IPS-15b (cell line): ENCODE measurements around the gene PEMT.
A peak's percentile ranks its signal among the peaks of the same experiment; 100 is the strongest.

Source experiments
- H3K27me3 ChIP-seq: one replicate; pipeline ENCODE4 v1.6.1; 2013; ENCODE audit warnings: low read length; ENCODE audit not compliant: control insufficient read depth, insufficient read depth
- H3K36me3 ChIP-seq: one replicate; pipeline ENCODE4 v1.6.1; 2013; ENCODE audit warnings: low read length; ENCODE audit not compliant: control insufficient read depth, insufficient read depth
- H3K4me1 ChIP-seq: one replicate; pipeline ENCODE4 v1.6.1; 2013; ENCODE audit warnings: mild to moderate bottlenecking, low read length; ENCODE audit not compliant: control insufficient read depth, insufficient read depth
- H3K4me3 ChIP-seq: one replicate; pipeline ENCODE4 v1.5.1; 2013; ENCODE audit warnings: low read depth, low read length
- H3K9ac ChIP-seq: one replicate; pipeline ENCODE4 v1.6.1; 2013; ENCODE audit warnings: low read depth, mild to moderate bottlenecking, low read length
- H3K9me3 ChIP-seq: one replicate; pipeline ENCODE4 v1.6.1; 2013; ENCODE audit warnings: mild to moderate bottlenecking, low read length; ENCODE audit not compliant: control insufficient read depth, insufficient read depth

Gene PEMT

DNA sequence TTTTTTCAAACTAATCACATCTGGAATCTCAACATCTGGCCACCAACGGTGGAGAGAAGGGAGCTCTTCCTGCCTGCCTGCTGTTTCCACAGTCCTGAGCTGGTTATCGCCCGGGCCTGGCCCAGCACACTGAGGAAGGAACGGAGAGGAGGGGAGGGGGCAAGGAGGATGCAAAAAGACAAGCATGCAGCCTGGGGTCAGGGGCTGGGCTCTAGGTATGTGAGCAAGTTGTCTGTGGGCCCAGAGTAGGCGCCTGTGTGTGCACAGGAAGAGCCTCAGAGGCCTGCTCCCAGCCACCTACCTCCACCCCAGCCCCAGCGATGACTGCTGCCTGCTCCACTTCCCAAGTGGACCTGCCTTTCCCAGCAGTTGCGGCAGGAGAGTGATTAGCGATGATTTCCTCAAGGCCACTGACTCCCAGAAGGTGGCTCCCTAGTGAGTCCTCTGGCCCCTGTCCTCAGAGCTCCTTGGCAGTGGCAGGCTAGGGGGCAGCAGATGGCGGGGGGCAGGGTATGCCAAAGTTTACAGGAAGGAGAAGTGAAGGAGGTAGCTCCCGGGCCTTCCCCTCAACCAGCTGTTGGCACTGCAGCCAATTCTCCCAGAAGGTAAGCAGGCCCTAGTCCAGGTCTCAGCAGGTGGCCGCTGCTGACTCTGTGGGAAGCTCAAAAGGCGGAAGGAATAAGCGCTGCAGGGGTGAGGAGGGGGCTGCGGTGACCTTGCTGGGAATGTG, 68.3 kb downstream of the PEMT start:
- Histone ChIP-seq H3K9ac (peak overlapping the region; percentile 5), H3K4me3 (no peak overlapping the region), H3K4me1 (peaks cover 3% of the 10 kb centered on the region), H3K27me3 (no peaks in the 10 kb centered on the region), H3K36me3 (peaks cover 9% of the 10 kb centered on the region), H3K9me3 (no peaks in the 10 kb centered on the region)

DNA sequence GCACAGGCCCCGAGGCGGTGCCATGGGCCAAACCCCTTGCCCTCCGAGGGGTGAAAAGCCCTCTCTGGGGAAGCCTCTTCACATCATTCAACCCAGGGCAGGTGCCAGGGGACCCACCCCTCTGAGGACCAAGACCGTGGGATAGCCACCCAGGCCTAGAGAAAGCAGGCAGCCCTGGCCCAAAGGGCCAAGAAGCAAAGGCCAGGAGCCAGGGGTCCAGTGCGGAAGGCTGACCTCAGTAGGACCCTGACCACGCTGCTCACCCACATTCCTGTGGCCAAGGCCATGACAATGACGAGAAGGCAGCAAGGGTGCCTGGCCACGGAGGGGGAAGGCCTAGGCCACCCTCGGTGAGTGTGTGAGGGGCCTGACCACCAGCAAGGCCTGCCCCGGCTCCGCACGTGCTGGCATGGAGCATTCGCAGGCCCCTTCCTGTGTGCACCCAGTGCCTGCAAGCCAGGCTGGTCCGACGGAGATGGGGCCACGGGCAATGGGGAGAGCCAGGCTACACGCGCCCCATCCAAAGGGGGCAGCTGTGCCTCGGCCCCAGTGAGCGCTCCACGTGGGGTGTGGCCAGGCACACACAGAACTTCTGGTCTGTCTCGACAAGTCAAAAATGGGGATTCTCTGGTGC, 70.8 kb downstream of the PEMT start:
- Histone ChIP-seq H3K27me3 (no peaks in the 10 kb centered on the region), H3K4me3 (no peak overlapping the region), H3K36me3 (peaks cover 9% of the 10 kb centered on the region), H3K4me1 (peaks cover 3% of the 10 kb centered on the region), H3K9me3 (no peaks in the 10 kb centered on the region), H3K9ac (no peak overlapping the region)

DNA sequence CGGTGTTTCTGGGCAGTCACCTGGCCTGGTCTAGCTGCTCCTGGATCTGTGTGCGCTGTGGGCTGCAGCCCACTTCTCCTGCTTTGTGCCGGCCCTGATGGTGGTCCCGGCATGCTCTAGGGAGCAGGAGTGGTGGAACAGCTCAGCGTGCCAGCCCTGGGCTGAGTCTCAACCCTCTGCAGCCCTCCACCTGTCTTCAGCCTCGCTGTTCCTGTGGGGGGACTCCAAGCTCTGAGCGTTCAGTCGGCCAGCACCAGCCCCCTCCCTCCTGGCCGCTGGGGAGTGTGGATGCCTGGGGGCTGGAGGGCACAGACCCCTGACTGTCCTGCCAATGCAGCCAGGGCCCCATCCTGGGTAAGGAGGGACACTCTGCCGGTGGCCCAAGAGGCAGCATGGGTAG, 71.6 kb downstream of the PEMT start:
- Histone ChIP-seq H3K4me3 (no peak overlapping the region), H3K9me3 (no peaks in the 10 kb centered on the region), H3K4me1 (peaks cover 3% of the 10 kb centered on the region), H3K9ac (no peak overlapping the region), H3K36me3 (peaks cover 9% of the 10 kb centered on the region), H3K27me3 (no peaks in the 10 kb centered on the region)

DNA sequence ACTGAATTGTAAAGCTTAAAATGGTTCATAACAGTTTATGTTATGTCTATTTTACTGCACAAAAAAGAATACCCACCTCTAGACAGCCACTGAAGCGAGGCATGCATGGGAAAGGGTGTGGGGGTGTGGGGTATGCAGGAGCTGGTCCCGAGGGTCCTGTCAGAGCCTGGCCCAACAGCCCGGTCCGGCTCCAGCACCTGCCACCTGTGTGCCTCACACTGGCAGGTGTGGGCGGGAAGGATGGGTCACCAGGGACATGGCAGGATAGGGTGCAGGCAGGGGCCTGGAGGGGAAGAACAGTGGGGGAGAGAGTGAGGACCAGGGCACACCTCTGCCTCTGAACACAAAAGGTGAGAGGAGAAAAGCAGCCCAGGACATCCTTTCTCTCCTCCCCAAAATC, 72.6 kb downstream of the PEMT start:
- peaks cover 3% of the 10 kb centered on the region for H3K4me1 ChIP-seq
- no peak overlapping the region for H3K4me3 ChIP-seq
- peaks cover 9% of the 10 kb centered on the region for H3K36me3 ChIP-seq
- H3K9ac ChIP-seq = no peak overlapping the region
- no peaks in the 10 kb centered on the region for H3K9me3 ChIP-seq
- no peaks in the 10 kb centered on the region for H3K27me3 ChIP-seq

DNA sequence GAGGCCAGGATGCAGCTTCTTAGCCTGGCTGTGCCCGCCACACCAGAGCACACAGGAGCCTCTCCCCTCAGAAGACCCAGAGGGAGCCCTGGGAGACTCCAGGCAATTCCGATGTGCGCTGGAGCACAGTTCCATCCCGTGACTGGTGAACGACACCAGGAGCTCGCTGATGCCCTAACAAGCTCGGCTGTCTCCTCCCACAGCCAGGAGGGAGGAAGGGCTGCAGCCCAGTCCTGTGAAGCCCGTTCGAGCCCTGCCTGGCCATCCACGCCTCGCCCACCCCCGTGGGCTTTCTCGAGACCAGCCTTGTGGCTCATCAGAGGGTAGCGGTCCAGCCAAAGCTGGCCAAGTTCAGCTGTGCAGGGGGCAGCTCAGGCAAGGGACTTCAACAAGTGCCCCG, 73.5 kb downstream of the PEMT start:
- H3K36me3 ChIP-seq = peaks cover 9% of the 10 kb centered on the region
- no peaks in the 10 kb centered on the region for H3K9me3 ChIP-seq
- H3K27me3 ChIP-seq = no peaks in the 10 kb centered on the region
- no peak overlapping the region for H3K9ac ChIP-seq
- no peak overlapping the region for H3K4me3 ChIP-seq
- peaks cover 3% of the 10 kb centered on the region for H3K4me1 ChIP-seq

DNA sequence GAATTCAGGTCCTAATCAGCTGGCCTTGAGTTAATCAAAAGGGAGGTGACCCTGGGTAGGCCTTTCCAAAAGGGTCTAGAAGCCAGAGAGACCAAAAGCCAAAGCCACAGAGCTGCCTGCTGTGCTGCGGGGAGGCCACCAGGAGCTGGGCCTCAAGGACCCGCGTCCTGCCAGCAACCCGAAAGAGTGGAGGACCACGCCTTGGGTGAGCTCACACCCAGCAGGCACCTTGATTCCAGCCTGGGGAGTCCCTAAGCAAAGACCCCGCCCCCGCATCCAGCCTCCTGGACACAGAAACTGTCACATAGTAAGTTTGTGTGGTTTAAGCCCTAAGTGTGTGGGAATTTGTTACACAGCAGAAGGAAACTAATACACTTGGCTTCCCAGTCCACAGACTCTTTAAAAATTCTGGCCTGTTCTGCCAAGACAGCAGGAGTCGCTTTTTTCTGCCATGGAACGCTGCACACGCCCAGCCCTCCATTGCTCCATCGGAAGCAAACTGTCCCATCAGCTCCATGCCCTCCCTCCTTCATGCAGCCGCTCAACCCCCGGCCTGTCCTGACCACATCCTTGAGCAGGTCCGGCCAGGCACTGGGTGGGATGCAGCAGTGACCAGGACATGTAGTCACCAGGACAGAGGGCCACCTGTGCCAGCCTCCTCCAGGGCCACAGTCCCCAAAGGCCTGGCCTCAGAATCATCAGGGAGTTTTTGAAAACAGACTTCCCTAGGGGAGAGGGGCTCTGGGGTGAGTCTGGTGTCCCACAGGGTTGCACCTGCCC, 74.4 kb downstream of the PEMT start:
- peaks cover 9% of the 10 kb centered on the region for H3K36me3 ChIP-seq
- H3K9me3 ChIP-seq = no peaks in the 10 kb centered on the region
- H3K4me3 ChIP-seq = no peak overlapping the region
- no peaks in the 10 kb centered on the region for H3K27me3 ChIP-seq
- H3K9ac ChIP-seq = peak overlapping the region; percentile 24
- H3K4me1 ChIP-seq = peaks cover under 1% of the 10 kb centered on the region

DNA sequence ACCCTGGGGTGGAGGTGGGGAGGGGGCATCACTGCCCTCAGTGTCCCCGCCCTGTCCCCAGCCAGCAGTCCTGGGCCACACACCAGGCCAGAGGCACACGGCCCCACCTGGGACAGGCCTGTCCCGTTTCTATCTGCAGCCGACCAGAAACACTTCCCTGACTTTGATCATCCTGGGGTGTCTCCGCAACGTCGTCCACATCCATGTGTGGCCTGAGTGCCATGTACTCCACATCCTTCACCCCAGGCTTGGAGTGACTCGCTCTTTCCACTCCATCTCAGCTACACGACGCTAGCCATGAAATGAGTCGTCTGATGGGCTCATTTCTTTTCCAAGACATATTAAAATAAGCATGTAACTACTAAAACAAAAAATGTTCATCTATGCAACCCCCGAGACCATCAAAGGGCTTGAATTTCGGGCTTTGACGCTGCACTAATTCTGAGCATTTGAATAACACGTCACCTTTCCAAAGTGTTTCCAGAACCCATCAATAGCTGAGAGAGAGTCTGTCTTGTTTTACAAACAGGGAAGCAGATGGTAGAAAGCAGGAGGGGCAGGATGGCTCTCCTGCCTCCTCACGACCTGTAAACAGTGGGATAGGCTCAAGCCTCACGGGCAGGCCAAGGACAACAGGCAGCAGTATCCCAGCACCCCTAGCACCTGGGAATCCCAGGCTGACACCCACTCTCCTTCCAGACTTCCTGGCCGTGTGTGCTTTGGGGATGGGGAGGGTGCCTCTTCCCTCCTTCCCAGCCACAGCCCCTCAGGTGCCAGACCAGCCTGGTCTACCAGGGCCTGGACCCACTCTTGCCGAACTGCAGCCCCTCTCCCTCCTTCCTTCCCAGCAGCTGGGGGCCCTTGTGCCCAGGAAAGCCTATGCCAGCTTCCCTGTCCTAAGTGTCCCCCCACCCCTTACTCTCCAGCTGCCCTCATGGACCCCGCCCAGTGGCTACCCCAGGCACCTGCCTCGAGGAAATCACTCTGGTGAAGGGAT, 75.3 kb downstream of the PEMT start:
- Histone ChIP-seq H3K9me3 (no peaks in the 10 kb centered on the region), H3K4me3 (no peak overlapping the region), H3K36me3 (peaks cover 5% of the 10 kb centered on the region), H3K27me3 (no peaks in the 10 kb centered on the region), H3K9ac (no peak overlapping the region), H3K4me1 (no peaks in the 10 kb centered on the region)

DNA sequence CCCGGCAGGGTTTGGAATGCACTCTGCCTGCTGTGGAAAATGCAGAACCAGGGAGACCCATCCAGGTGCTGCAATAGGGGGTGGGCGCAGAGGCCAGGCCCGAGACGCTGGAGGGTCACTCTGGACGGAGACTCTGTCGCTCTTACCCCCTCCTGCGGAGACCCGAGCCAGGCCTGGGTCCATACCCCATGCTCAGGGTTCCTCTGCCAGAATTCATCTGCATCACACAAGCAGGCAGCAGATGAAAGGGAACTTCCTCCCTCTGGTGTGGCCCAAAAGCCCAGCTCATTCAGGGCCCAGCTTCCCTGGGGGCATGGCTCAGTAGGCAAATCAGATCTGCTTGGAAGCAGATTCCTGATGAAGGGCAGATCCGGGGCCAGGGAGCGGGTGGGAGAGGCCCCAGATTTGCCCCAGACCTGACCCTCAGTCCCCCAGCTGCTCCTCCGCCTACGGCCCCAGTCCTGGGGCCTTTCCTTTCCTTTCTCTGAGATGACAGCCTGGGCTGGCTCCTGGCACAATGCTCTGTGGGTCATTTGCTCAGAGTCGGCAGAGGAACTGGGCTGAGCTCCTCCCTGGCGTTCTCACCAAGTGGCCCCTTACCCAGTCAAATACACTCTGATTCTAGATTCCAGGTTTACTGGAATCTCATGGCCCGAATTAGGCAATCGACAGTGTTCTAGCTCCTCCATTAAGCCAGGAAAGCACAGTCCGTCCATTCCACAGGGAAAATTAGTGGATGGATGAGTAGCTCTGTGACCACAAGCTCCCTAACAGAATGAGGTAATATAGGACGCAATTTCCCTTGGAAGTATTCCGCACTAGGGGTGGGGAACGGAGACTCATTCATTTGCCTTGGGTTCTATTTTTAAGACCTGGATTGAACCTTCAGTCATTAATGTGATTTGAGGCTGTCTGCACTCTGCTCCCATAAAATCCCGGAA, 76.2 kb downstream of the PEMT start:
- no peak overlapping the region for H3K9ac ChIP-seq
- peaks cover 3% of the 10 kb centered on the region for H3K36me3 ChIP-seq

DNA sequence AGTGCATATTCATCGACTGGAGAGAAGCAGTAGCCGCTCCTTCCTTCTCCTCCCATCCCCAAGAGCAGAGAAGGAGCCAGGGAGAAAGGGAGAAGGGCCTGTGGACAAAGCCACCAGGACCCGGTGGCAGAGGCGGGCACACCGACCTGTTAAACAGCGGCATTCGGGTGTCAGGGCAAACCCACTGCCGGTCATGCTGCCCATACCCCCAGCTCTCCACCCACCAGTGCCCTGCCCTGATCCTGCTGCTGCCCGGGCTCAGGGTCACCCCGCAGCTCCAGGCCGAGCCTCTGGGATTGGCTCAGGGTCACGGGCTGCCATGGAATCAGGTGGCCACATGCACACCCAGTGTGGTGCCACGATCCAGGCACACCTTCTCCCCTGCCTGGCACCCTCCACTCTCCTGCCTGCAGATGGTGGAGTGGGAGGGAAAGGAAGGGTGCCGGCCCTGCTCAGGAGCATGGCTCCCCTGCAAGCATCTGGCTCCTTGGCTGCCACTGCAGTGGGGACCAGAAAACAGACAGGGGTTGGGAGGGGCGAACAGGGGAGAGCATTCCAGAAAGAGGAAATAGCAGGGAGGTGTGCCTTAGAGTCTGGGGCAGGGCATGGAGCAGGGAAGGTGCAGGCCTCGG, 77.0 kb downstream of the PEMT start:
- Histone ChIP-seq H3K4me3 (no peak overlapping the region), H3K9ac (no peak overlapping the region), H3K4me1 (no peaks in the 10 kb centered on the region), H3K36me3 (peaks cover 3% of the 10 kb centered on the region), H3K9me3 (no peaks in the 10 kb centered on the region), H3K27me3 (no peaks in the 10 kb centered on the region)

More for the DNA sequence above, 76.2 kb downstream of the PEMT start:
- H3K4me1 ChIP-seq = no peaks in the 10 kb centered on the region
- no peak overlapping the region for H3K4me3 ChIP-seq
- H3K9me3 ChIP-seq = no peaks in the 10 kb centered on the region
- no peaks in the 10 kb centered on the region for H3K27me3 ChIP-seq

DNA sequence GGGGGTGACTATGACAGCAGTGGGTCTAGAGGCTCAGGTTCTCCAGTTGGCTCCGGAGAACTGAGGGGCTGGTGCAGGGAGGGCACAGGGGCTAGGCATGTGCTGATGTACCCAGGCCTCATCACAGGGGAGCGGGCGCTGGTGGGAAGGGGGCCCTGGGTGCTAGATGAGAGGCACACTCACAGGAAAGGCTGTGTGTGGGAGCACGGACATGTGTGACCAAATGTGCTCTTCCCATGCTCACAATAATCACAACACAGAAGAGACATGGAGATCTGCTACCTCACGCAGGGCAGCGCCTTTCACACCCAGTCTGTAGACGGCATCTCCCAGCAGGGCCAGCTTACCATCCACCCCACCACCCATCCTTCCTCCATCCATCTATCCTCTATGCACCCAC, 77.9 kb downstream of the PEMT start:
- Histone ChIP-seq H3K4me3 (no peak overlapping the region), H3K36me3 (peaks cover 3% of the 10 kb centered on the region), H3K9me3 (no peaks in the 10 kb centered on the region), H3K4me1 (no peaks in the 10 kb centered on the region), H3K9ac (no peak overlapping the region), H3K27me3 (no peaks in the 10 kb centered on the region)
